Hematopoietic multipotent progenitor cell (in vitro differentiated cells): ENCODE measurements around the gene RAB26. TPM values are rescaled to one million over a fixed set of nuclear protein-coding genes. Genes with fewer than 3 reads are reported as not detected.
"Not testable (repeated sequence)": the region's sequence is repeated elsewhere in the genome, so short reads cannot be mapped to it uniquely, and the experiment has no call there.

Experiments used
- DNase-seq, 3 donors: peaks; one replicate each; pipeline ENCODE4 v3.0.0-alpha.2; 2011 to 2015; ENCODE audit warnings: low read depth in 2 of 3, low spot score in 2 of 3
- small RNA-seq: library from RNA; depleted of rRNA; stranded (forward); fragments of <200 nt; gene quantifications from one replicate; pipeline ENCODE3, GENCODE V24; 2012
- total RNA-seq: library from RNA; depleted of rRNA; stranded (reverse); fragments of >200 nt; gene quantifications from one replicate; pipeline ENCODE4 v1.2.3, GENCODE V29; 2012

RAB26 gene
- total RNA-seq, 1 donor = 0.27 TPM

DNA sequence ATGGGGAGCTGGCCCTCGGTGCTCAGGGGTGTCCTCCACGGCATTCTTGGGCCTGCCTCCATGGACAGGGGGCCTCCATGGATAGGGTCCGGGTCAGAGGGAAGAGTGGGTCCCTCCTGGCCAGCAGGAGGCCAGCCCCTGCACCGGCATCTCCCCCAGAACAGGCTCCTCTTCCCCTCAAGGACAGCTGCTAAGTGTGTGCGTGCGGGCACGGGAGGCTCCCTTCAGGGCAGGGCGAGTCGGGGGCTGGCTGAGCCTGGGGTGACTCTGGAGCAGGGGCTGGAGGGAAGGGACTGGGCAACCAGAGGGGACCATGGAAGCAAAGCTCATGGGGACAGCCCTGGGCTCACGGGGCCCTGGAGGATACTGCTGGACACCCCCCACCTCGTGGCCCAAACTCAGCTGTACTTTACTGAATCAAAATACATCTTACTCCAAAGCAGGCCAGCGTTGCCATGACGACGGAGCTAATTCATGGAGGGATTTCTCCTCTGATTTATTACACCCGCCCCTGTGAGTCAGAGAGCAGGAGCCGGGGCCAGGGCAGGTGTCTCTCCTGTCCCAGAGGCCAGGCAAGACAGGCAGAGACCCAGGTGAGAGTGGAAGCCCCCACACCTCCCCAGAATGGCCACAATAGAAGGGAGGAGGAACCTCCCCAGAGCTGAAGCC lies 45.9 kb downstream of the RAB26 start:
- DNase-seq = peak in 2 of 3 donors; percentile 39 to 41

GRCh38 chr16:2194852-2195321 lies 46.5 kb downstream of the RAB26 start:
- DNase-seq = peak; percentile 29 to 58 (median 40)

DNA sequence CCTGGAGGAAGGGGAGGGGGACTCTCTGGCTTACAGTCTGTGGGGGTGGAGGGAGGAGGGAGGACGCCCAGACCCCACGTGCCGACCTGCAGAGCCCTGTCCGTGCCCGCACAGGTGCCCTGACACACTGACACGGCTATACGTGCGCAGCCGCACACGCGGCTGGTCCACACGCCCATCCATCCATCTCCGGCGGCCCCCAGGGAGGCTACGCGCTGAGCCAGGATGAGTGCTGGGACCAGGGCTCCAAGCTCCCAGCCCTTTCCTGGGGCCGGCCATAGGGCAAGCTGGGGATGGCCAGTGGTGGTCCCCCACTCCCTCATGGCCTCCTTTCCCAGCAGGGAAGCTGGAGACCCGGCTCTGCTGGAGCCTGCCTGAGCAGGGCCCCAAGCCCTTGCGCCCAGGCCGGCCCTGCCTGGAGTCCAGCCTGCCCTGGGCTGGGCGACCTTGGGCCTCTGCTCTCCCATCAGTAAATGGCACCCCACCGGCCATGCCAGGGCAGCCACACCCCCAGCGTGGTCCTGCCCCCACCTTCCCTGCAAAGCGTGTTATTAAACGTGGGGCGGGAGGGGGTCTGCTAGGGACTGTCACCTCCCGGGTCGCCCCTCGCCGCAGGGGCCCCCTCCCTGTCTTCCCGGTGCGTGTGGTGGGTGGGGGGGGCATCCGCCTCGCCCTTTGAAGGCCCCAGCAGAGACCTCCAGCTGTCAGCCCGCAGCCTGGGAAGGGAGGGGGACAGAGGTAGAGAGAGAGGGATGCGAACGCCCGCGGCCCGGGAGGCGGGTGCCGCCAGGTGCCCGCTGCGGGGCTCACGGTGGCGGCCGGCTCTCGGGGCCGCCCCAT lies 47.1 kb downstream of the RAB26 start:
- no peak for DNase-seq

- DNase-seq = peak in 2 of 3 donors; percentile 32 to 43
Observed at GRCh38 chr16:2196162-2196980, 47.9 kb downstream of the RAB26 start, which contains the start of gene CASKIN1. CASKIN1 (minus strand) TSS chr16:2196605; CDS start chr16:2196432, 173 bp downstream.

DNA sequence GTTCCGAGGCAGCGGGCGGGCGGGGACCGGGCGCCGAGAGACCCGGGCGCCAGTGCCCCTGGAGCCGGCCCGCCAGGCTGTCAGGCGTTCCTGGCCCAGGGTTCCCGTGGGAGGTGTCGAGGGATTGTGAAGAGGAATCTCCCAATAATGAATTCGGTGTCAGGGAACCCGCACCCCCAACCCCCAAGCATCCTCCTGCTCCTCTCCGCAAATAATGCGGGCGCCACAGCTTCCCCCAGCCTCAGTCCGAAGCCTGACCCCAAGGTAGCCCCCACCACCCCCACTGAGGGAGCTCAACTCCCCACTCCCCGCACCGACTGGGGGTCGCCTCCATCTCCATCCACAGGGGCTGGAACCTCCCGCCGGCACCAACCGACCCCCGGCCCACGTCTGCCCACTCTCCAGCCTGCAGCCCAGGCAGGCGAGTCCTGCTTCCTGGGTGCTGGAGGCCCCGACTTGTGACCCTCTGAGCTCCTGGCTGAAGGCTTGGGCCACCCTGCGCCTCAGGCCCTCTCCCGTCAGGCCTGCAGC lies 48.6 kb downstream of the RAB26 start:
- DNase-seq = no peak

DNA sequence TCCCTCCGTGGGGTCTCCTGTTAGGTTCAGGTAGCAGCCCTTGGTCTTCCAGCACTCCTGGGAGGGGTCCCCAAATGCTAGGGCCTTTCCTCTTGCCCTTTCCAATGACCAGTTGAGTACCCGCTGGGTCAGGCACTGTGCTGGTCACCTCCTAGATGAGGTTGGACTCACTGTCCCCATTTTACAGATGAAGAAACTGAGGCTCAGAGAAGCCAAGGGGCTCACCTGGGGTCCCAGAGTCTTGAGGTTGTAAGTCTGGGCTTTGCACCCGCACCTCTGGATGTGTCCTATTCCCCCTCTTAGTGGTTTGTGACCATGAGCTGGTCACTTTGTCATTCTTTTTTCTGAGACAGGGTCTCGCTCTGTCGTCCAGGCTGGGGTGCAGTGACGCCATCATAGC lies 49.3 kb downstream of the RAB26 start:
- no peak for DNase-seq

DNA sequence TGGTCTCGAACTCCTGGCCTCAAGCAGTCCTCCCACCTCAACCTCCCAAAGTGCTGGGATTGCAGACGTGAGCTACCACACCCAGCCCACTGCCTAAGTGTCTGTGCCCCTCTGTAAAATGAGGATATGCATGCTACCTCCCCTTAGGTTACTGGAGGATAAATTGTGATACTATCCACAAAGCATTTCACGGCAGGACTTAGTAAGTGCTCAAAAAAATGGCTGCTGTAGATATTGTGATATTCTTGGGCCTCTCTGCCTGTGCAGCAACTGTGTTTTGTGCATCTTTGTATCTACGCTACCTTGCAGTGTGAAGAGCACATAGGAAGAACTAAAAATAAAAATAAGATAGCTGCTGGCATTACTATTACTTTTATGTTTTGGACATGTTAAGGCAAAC lies 49.9 kb downstream of the RAB26 start:
- no peak for DNase-seq

- DNase-seq = no peak
Observed at GRCh38 chr16:2199095-2199494, 50.7 kb downstream of the RAB26 start.

DNA sequence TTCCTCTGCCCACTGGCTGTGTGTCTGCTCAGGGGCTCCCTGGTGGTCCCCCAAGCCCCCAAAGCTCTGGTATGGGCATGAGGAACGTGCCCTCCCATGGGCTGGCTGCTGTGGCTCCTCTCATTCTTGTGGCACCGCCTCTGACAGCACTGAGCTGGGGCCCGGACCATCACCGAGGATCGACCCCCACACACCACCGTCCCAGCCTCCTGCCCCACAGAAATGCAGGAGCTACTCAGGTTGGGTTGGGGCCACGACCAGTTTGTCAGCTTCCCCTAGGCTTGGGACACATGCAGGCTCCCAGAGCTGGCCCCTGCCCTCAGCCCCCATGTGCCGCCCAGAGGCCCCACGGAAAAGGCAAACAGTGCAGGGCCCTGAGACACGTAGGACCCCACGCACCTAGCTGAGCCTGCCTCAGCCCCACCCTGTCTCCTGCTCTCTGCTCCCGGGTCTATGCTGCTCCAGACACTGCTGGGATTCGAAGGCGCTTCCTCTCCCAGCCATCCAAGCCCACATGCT lies 51.3 kb downstream of the RAB26 start:
- no peak for DNase-seq

DNA sequence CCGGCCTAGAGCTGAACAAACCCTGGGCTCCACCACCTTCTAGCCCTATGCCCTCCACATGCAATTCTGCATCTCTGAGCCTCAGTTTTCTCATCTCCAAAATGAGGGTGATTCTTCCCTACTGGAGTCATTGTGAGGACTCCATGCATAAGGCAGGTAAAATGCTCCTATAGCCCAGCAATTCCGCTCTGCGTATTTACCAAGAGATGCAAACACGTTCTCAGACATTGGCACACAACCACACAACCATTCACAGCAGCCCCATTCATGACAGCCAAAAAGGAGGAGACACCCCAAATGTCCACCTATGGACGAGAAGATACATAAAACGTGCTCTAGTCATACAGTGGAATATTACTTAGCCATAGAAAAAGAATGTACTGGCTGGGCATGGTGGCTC lies 51.9 kb downstream of the RAB26 start:
- no peak for DNase-seq

DNA sequence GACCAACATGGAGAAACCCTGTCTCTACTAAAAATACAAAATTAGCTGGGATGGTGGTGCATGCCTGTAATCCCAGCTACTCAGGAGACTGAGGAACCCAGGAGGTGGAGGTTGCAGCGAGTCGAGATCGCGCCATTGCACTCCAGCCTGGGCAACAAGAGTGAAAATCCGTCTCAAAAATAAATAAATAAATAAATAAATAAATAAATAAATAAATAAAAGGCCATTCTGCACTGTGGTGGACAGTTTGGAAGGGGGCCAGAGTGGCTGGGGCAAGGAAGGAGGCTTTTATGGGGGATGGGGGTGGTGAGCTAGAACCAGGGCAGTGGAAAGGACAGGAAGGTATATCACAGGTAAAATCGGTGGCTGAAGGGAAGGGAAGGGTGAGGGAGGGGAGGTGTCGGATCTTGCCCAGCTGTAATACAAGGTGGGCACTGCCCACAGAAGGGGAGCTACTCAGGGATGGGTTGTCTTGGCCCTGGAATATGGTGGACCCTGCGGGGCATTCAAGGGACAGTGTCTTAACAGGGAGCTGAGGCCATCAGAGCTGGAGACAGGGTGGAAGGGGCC lies 54.8 kb downstream of the RAB26 start:
- not testable (repeated sequence) for DNase-seq

Small RNA genes lying within 50 kb of the gene (small RNA-seq; reads per million reads assigned to genes)
- gene MIR3180-5 (not detected), gene MIR4516 (not detected), gene RF00019 (not detected), gene SNORD60 (not detected)

Other genes starting within 250 kb of the RAB26 start
- gene HS3ST6, start 230.2 kb upstream of the RAB26 start, total RNA-seq = not detected
- 40.1 TPM for gene MSRB1, start 205.4 kb upstream of the RAB26 start, total RNA-seq
- not detected for gene RPL3L, start 193.9 kb upstream of the RAB26 start, total RNA-seq
- gene NDUFB10, start 189.1 kb upstream of the RAB26 start, total RNA-seq = 138 TPM
- 14,735 TPM for gene RPS2, start 183.8 kb upstream of the RAB26 start, total RNA-seq
- gene RNF151, start 181.8 kb upstream of the RAB26 start, total RNA-seq = 0.54 TPM
- gene TBL3, start 176.6 kb upstream of the RAB26 start, total RNA-seq = 62.7 TPM
- gene NOXO1, start 167.2 kb upstream of the RAB26 start, total RNA-seq = not detected
- gene GFER, start 164.4 kb upstream of the RAB26 start, total RNA-seq = 14.5 TPM
- 4.3 TPM for gene SYNGR3, start 158.7 kb upstream of the RAB26 start, total RNA-seq
- 34.7 TPM for gene ZNF598, start 138.8 kb upstream of the RAB26 start, total RNA-seq
- gene NPW, start 128.8 kb upstream of the RAB26 start, total RNA-seq = 3.8 TPM
- 8.6 TPM for gene NHERF2, start 121.7 kb upstream of the RAB26 start, total RNA-seq
- 73.2 TPM for gene NTHL1, start 100.8 kb upstream of the RAB26 start, total RNA-seq
- 71.1 TPM for gene TSC2, start 100.6 kb upstream of the RAB26 start, total RNA-seq
- 125 TPM for gene PKD1, start 12.7 kb upstream of the RAB26 start, total RNA-seq
- 90.5 TPM for gene TRAF7, start 7.2 kb downstream of the RAB26 start, total RNA-seq
- under 0.01 TPM for gene CASKIN1, start 48.0 kb downstream of the RAB26 start, total RNA-seq
- 87.5 TPM for gene MLST8, start 56.8 kb downstream of the RAB26 start, total RNA-seq
- gene BRICD5, start 62.2 kb downstream of the RAB26 start, total RNA-seq = 1.3 TPM
- gene PGP, start 66.2 kb downstream of the RAB26 start, total RNA-seq = 12.9 TPM
- 52.0 TPM for gene E4F1, start 75.0 kb downstream of the RAB26 start, total RNA-seq
- gene DNASE1L2, start 87.8 kb downstream of the RAB26 start, total RNA-seq = 0.54 TPM
- gene ECI1, start 103.0 kb downstream of the RAB26 start, total RNA-seq = 53.9 TPM
- gene RNPS1, start 119.5 kb downstream of the RAB26 start, total RNA-seq = 144 TPM
- gene ABCA3, start 192.1 kb downstream of the RAB26 start, total RNA-seq = 8.1 TPM